Ammon's horn (tissue), 1 donor: ENCODE results near the gene MBNL2.
"Not testable (repeated sequence)": the region's sequence is repeated elsewhere in the genome, so short reads cannot be mapped to it uniquely, and the experiment has no call there.

ENCODE experiments used
- DNase-seq: peaks from one replicate; pipeline ENCODE4 v3.0.0-alpha.2; 2016; ENCODE audit warnings: low spot score

The MBNL2 gene

GRCh38 chr13:97221989-97222700 is at the start of gene MBNL2:
Gene MBNL2, plus strand, starts transcription at chr13:97222333. Its CDS starts 53,903 bp downstream, at chr13:97276236.
- DNase-seq = peak; percentile 99

GRCh38 chr13:97174638-97175037 is 47.5 kb upstream of the MBNL2 start:
- no peak for DNase-seq

GRCh38 chr13:97175041-97175440 is 47.1 kb upstream of the MBNL2 start:
- DNase-seq = no peak

DNA sequence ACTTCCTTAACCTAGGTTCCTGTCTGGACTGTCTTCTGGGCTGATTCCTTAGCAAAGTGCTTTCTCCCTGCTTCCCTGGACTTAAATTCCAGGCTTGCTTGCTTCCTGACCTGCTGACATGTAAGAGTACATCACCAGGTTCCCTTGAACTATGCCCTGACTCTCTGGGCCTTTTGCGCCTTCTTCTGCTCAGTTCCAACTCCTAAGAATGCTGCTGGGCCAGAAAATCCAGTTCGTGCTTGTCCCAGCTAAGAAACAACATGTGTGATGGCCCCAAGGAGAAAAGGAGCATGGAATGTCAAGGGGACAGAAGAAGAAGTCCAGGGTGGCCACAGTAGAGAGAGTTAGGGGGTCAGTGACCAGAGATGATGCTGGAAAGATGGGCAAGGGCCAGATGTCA is 42.6 kb upstream of the MBNL2 start:
- no peak for DNase-seq

- DNase-seq = no peak
Observed at GRCh38 chr13:97182111-97182890, 39.8 kb upstream of the MBNL2 start.

DNA sequence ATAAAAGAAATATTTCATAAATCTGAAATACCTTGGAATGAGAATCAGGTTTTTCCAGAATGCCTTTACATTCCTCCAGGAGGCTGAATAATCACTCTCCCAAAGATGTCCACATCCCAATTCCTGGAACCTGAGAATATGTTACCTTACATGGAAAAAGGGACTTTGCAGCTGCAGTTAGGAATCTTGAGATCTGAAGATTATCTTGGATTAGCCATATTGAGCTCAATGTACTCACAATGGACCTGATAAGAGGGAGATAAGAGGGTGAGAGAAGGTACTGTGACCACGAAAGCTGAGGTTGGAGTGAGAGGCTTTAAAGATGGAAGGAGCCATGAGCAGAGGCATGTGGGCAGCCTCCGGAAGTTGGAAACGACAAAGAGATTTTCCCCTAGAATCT is 36.8 kb upstream of the MBNL2 start:
- no peak for DNase-seq

DNA sequence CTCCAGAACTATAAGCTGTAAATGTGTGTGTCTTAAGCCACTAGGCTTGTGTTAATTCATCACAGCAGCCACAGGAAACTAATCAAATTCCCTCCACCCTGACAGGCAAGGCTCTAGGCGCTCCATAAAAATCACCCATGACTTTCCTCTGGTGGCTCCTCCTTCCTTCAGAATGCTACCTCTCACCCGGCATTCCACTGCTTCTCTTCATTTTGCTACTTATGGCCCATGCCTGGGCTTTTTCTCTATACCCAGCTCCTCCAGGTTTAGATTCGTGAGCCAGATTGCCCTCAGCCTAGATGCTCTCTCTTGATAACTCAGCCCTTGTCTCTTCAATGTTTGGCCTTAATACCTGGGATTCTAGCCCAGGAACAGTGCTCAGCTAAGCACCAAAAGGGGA is 36.4 kb upstream of the MBNL2 start:
- DNase-seq = no peak

GRCh38 chr13:97188207-97188606 is 33.9 kb upstream of the MBNL2 start:
- DNase-seq = no peak

GRCh38 chr13:97189928-97190327 is 32.2 kb upstream of the MBNL2 start:
- DNase-seq = no peak

GRCh38 chr13:97191142-97191541 is 31.0 kb upstream of the MBNL2 start:
- DNase-seq = peak; percentile 38

- peak; percentile 75 for DNase-seq
Observed at GRCh38 chr13:97191615-97192014, 30.5 kb upstream of the MBNL2 start.

GRCh38 chr13:97192166-97192565 is 30.0 kb upstream of the MBNL2 start:
- DNase-seq = no peak

DNA sequence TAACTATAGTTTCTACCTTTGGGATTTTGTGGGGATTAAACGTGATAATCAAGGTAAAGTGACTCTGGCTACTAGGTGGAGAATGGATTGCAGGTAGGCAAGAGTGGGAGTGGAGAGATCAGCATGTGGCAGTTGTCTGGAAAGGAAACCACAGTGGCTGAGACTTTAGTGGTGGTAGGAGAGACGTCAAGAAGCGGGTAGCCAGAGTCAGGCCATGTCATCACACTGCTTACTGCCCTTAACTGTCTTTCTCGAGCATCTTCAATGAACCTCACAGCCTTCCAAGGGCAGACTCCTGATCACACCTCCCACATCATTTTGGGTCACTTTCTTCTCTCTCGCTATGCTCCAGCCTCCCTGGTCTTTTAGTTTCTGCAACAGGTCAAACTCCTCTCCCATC is 28.6 kb upstream of the MBNL2 start:
- DNase-seq = no peak

GRCh38 chr13:97194479-97194878 is 27.7 kb upstream of the MBNL2 start:
- no peak for DNase-seq

DNA sequence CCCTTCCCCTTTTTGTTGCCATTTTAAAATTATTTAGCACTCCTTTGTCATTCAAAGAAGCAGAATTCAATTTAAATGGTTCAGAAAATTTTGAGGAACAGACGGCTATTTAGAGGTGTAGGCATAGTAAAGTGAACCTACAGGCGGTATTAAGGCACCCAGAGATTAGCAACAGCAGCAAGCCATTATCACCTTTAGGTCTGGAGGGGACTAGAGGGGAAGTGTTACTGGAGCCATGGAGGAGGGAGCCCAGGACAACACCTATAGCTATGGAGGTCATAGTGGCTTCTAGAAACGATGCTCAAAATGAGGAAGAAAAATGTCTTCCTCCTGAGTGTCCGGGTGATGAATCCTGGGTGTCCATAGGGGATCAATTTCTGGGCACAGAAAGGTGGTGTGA is 25.8 kb upstream of the MBNL2 start:
- no peak for DNase-seq

DNA sequence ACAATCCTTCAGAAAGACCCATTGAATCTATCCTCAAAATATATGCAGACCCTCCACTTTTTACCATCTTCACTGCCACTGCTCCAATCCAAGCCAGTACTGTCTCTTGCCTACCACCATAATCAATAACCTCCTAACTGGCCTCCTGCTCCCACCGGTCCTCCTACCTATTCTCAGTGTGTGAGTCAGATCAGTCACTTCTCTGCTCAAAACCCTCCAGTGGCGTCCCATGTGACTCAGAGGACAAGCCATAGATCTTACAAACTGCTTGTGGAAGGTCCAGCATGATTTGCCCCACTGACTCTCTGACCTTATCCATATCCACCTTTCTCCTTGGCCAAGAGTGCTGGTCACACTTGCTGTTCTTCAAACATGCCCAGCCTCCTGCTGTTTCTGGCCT is 23.4 kb upstream of the MBNL2 start:
- DNase-seq = no peak

DNA sequence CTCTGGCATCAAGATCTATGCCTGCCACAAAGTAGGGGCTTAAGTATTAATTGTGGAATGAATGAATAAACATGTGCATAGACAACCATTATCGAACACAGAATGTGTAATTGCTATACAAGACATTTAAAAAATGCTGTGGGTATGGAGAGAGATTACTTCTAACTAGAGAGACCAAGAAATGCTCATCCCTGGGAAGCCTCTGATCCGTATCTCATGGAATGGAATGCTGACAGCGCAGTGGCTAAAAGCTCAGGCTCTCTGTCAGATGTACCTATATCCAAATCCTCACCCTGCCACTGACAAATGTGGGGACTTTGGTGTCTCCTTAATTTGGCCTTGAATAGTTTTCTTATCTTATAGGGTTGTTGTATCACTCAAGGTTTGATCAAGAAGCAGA is 22.7 kb upstream of the MBNL2 start:
- DNase-seq = no peak

DNA sequence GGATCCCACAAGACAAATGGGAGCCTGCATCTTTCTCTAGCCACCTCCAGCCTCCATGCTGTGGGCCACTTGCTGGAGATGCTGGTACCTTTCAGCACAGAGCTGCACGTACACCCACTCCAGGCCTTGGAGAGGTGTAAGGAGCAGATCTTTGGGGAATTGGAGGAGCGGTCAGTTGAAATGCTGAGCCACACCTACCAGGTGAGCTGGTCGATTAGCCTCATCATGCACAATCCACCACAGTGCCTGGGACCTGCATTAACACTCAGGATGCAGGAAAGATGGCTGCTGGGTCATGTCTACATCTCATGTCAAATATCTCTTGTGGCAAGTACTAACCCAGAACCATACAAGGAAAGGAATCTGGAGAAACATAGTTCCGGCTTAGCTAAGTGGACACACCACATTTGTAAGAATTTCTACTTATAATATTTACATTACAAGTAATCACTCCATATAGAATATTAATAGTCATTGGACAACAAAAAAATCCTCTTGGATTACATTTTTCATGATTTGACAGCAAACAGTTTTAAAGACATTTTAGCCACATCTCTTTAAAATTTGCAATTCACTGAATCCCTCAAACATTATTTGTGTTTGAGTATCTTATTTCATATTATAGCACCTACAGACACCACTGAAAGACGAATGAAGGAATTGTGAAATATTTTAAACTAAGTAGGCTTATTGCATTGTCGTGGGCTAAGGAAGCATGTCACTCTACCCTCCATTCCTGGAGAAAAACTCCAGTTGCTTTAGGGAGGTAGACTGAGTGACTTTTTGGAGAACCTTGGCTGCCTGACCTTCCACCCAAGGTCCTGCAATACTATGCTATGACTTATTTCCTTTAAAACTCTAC is 21.8 kb upstream of the MBNL2 start:
- DNase-seq = no peak

- DNase-seq = no peak
Observed at GRCh38 chr13:97202761-97203160, 19.4 kb upstream of the MBNL2 start.

GRCh38 chr13:97205465-97205864 is 16.7 kb upstream of the MBNL2 start:
- DNase-seq = no peak

- DNase-seq = no peak
Observed at GRCh38 chr13:97205982-97206381, 16.2 kb upstream of the MBNL2 start.

DNA sequence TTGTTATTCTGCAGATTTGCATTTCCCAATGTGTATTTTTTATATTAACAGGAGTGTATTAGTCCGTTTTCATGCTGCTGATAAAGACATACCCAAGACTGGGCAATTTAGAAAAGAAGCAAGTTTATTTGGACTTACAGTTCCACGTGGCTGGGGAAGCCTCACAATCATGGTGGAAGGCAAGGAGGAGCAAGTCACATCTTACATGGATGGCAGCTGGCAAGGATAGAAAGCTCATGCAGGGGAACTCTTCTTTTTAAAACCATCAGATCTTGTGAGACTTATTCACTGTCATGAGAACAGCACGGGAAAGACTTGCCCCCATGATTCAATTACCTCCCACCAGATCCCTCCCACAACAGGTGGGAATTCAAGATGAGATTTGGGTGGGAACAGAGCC is 14.9 kb upstream of the MBNL2 start:
- not testable (repeated sequence) for DNase-seq

DNA sequence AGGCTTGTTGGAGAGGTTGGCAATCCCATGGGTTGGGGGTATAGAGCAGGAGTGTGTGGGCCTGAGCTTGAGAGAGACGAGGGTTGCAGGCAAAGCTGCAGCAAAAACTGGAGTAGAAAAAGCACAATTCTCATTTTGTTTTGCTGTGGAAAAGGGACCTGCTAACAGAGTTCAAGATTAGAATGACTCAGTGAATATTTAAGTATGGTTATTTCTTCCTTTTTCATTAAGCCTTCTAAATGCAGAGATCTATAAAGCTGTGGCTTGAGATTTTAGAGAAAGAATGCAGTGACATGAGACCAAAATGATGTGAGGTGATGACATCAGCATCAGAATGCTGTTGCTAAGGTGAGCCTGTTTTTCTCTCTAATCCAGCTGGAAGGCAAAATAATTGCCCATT is 10.8 kb upstream of the MBNL2 start:
- DNase-seq = peak; percentile 47
